Posterior vena cava (tissue), 2 donors: ENCODE measurements around the gene FAM3B. TPM values are rescaled to one million over a fixed set of nuclear protein-coding genes. Genes with fewer than 3 reads are reported as not detected.

Experiments
- DNase-seq: peaks from one replicate; pipeline ENCODE4 v3.0.0-alpha.2; 2020; ENCODE audit warnings: low spot score
- intact Hi-C, 2 donors: fragments of 100-400 bp; cut with DNase I; formaldehyde crosslinking; loops; one replicate each; pipeline versions ENCODE4 v1.14.1 to v1.14.2; 2022 to 2023
- total RNA-seq, 2 donors: library from RNA; stranded (reverse); fragmentation: NEBNext Ultra II Directional; extraction: Animal tissue kit (Norgen Biotek cat#: 25700); gene quantifications; one replicate each; pipeline ENCODE4 v1.2.1, GENCODE V29; 2021
- donor health status: DM: yes; HTN: yes; CAD: no.
- donor health status: DM: yes; HTN: yes; CAD: no.

The FAM3B gene
- total RNA-seq, 2 donors from 2014 or later = 0.60 to 1.1 TPM

- intact Hi-C loops = no loop called here
- no peak for DNase-seq
Measured at GRCh38 chr21:41364308-41364707, 47.7 kb downstream of the FAM3B start.

- intact Hi-C loops = no loop called here
- no peak for DNase-seq
Measured at GRCh38 chr21:41365377-41366107, 48.9 kb downstream of the FAM3B start.

- intact Hi-C loops = no loop called here
- no peak for DNase-seq
Measured at GRCh38 chr21:41366522-41367151, 50.0 kb downstream of the FAM3B start.

- intact Hi-C loops = no loop called here
- DNase-seq = no peak
Measured at GRCh38 chr21:41367301-41367944, 50.8 kb downstream of the FAM3B start.

GRCh38 chr21:41367945-41368734, 51.5 kb downstream of the FAM3B start:
- DNase-seq = no peak
- intact Hi-C loops = no loop called here

DNA sequence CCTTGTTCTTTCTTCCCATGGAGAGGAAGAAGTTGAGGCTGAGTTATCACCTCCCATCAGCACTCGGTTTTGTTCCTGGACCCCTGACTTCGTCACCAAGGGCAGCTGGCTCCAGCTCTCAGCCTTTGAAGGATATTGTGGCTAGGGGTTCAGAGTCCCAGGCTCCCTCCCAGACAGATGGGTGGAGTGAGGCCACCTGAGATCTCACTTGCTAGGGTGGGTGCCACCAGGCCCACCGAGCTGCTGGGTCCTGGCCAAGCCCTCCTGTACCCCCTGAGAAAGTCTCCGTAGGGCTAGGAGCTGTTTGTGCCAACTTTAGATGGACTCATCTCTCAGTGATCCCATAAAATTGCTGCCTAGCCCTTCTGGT, 52.1 kb downstream of the FAM3B start:
- DNase-seq = no peak
- intact Hi-C loops = no loop called here

DNA sequence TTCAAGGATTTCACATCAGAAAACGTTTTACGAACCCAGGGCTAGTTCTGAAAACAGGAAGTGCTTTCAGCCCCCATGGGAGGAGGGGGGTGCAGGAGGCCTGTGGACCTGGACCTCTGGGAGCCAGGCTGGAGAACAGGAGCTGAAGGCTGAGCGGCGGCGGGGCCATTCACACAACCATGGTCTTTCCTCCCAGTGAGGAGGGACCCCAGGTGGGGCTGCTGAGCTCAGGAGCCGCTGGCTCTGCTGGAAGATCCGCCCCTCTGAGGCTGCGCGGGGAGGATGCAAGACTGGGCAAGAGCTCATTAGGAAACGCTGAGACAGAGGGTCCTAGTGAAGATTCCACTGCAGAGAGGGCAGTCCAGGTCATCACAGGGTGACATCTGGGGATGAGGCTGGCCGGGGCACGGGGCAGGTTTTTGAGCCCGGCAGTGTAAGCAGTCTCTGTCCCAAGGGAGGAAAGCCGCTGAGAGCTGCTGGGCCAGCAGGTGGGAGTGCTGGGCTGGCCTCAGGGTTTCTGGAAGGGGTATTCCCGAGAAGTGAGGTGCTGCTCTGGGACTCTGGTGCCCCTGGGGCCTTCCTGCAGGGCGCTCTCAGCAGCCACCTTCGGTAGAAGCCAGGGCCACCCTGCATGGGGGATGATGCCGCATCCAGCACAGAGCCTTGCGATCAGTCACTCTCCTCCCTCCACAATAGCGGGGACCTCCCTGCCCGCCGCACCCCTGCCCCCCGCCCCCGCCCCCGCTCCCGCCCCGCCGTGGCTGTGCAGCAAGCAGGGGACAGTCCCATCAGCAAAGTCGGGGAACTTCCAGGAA, 52.7 kb downstream of the FAM3B start:
- intact Hi-C loops = no loop called here
- no peak for DNase-seq

DNA sequence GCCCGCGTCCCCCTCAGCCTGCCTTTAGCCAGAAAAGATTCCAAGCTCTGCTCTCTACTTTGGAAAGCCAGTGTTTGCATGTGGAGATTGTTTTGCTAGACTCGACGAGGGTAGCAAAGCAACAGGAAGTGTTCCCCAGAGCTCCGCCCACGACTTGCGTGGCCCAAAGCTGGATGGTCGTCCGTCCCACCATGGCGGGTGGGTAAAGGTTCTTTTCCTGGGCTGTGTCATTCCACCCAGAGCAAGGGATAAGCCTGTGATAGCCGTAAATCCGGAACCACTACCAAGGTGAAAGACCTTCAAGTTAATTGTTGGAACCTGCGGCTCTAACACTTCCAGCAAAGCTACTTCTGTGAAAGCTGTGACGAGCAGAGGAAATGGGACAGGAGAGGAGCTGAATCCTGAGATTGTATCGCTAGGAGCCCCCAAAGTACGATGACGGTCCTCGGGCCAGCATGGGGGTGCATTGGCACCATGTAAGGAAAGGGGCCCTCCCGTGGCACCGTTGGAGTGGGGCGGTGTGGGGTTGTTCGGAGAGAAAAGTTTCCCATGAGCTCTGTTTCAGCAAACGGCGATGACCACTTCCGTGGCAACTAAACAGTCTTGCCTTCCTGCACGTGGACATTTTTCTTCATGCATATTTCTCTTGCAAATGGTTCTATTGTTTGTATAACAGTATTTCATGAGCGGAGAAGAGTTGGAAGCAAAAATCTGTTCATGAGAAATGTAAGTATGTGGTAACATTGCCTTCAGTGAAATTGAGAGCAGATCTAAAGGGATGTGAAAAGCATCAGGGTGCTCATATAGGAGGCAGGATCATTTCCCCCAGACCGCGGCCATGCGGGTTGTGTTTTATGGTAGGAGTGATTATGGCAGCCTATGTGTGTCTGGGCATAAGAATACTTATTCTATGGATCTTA, 53.6 kb downstream of the FAM3B start:
- intact Hi-C loops = no loop called here
- no peak for DNase-seq

DNA sequence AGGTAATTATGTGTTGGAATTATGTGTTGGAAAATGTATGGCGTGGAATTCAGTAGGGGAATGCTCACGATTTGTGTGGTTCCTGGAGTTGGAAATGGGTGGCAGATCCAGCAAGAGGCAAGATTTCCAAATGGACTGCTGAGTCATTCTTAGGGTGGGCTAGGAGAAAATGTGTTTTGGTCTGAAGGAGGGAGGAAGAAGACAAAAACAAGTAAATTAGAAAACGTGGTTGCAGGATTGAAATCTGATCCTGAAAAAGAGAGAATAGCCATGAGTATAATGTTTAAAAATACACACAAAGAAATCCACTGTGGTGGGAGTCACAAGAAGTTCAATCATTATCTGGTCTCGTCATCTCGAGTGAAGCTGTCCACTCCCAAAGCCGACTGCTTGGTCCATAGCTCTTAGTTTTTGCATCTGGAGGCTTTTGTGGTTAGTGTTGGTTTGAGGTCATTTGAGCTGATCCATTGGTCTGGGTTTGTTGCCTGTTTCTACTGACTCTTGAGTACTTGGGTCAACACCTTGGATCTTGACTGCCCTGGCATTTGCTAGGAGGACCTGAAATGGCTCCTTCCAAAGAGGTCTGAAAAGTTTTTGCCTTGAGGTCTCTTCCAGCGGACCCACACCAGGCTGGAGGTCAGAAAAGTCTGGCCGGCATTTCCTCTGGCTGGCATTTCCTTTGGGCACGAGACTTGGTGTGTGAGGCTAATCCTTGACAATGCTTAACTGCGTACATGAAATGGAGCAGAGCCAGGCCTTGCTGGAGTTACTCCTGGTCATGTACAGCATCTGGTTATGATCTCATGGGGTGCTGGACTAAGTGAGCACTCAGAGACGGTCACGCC, 54.5 kb downstream of the FAM3B start:
- intact Hi-C loops = no loop called here
- DNase-seq = no peak

DNA sequence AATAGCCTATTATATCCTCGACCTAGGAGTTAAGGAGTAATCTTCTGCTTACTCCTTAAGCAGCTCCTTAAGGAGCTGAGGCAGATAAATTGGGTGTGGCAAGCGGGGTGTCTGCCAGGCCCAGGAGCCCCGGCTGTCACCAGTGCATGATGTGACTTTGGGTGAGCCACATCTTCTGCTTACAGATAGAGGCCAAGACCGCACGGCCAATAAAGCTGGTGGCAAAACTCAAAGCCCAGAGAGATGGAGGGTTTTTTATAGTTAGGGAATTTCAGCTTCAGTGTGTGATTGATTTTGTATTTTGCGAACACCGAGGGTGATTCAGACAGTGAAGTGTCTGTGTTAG, 55.1 kb downstream of the FAM3B start:
- DNase-seq = no peak
- intact Hi-C loops = no loop called here

DNA sequence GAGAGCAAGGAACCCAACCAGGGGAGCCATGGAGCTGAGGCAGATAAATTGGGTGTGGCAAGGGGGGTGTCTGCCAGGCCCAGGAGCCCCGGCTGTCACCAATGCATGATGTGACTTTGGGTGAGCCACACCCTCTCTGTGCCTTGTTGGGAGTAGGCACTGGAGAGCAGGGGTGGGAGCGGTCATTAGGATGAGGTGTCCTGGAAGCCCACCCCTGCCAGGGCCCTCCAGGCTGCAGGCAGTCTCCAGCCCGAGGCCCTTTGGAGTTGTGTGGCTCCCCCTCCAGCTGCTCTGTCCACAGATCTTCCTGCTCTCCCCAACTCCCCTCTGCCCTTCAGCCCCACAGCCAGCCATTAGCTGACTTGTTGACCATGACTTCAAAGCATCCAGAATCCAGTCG, 56.7 kb downstream of the FAM3B start:
- intact Hi-C loops = no loop called here
- DNase-seq = no peak

GRCh38 chr21:41373763-41374162, 57.2 kb downstream of the FAM3B start:
- intact Hi-C loops = no loop called here
- DNase-seq = no peak

DNA sequence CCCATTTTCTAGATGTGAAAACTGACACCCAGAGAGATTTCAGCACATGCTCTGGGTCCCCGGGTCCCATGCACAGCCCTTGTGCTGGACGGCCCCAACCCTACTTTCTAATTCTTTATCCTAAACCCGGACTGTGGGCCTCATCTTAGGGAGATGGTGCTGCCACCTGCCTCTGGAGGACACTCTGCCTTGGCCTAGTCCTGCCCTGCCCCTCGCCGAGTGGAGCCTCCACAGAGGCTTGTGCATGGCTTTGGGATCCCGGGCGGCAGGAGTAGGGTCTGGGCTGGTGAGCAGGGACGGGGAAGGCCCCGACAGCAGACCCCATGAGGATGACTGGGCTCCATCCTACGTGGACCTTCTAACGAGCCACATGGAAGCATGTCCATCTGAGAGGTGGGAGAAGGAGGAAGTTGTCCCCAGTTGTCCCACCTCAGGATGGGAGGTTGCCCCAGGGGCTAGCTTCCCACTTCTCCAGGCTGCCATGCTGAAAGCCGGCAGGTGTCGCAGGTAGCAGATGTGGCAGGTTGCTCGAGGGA, 57.6 kb downstream of the FAM3B start:
- no peak for DNase-seq
- intact Hi-C loops = no loop called here

DNA sequence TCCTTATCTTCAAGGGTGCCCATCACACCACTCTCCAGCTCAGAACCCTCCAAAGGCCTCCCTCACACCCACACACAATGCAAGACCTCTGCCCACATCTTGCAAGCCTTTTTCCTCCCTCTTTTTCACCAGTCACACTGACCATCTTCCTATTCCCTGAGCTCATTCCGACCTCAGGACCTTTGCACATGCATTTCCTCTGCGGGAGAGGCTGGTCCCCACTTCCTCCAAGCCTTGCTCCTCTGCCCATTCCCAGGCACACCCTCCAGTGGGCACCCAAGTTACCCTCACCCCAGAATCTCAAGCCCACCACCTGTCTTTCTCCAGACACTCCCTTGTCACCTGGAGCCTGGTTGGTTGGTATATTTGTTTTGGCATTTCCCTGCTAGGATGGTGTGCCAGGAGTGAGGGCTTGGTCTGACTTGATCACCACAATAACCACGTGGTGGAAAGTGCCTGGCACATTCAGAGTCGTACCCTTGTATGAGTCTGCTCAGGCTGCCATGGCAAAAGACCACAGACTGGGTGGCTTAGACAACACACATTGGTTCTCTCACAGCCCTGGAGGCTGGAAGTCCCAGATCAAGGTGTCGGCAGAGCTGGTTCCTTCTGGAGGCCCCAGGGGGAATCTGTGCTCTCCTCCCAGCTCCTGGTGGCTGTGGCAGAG, 58.4 kb downstream of the FAM3B start:
- intact Hi-C loops = no loop called here
- DNase-seq = peak; percentile 59

DNA sequence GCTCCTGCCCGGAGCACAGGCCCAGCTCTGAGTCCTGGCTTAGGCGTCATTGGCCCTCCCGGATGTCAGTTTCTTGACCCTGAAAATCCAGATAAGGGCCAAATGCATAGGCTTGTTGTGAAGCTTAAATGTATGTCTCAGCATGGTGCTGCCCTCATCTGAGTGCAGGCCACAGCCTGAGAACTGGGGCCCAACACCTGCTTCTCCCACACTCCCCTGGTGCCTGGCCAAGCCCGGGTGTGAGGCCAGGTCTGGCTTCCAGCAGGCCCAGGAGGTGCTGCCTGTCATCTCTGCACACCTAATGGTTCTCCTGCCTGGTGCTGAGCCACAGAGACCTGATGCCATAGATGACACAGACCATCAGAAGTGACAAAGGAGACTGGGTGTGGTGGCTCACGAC, 59.3 kb downstream of the FAM3B start:
- intact Hi-C loops = no loop called here
- DNase-seq = no peak

DNA sequence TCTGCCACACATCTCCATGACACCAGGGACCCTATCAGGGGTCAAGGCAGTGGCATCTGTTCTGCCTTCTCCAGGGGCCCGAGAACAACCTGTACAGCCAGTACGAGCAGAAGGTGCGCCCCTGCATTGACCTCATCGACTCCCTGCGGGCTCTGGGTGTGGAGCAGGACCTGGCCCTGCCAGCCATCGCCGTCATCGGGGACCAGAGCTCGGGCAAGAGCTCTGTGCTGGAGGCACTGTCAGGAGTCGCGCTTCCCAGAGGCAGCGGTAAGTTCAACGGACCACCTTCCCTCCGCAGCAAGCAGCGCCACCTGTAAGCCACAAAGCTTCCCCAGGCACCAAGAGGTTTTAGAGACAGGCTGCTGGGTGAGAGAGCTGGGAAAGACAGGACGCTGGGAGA, 61.1 kb downstream of the FAM3B start:
- DNase-seq = no peak

DNA sequence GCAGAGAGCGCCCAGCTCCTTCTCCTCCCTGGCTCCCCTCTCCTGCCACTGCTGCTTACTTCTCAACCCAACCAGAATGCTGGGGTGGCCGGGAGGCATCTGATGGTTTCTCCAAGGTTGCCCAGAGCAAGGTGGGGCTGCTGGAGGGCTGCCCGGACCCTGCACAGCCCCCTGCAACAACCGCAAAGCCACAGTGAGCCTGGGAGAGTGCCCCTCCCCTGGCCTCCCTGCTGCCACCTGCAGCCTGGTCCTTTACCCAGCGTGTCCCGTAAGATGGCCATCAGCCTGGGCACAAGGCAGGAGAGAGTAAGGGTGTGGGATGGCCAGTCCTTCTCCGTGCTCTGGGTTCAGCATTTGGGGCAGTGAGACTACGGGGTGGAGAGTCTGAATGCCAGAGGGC, 62.2 kb downstream of the FAM3B start:
- intact Hi-C loops = no loop called here

More for the DNA sequence above, 61.1 kb downstream of the FAM3B start:
- intact Hi-C loops = no loop called here

More for the DNA sequence above, 62.2 kb downstream of the FAM3B start:
- no peak for DNase-seq
